LHCN-M2 (cell line): ENCODE measurements around the gene VOPP1. TPM values are rescaled to one million over a fixed set of nuclear protein-coding genes. Genes with fewer than 3 reads are reported as not detected.
"Not testable (repeated sequence)": the region's sequence is repeated elsewhere in the genome, so short reads cannot be mapped to it uniquely, and the experiment has no call there.

Experiments
- DNase-seq: peaks from one replicate; pipeline ENCODE4 v3.0.0-alpha.2; 2012; ENCODE audit warnings: low read depth
- total RNA-seq: library from RNA; depleted of rRNA; stranded (reverse); fragments of >200 nt; gene quantifications from 2 replicates; pipeline ENCODE4 v1.2.3, GENCODE V29; 2014

Gene VOPP1
- total RNA-seq, 1 experiment from 2014 or later: 201 TPM

DNA sequence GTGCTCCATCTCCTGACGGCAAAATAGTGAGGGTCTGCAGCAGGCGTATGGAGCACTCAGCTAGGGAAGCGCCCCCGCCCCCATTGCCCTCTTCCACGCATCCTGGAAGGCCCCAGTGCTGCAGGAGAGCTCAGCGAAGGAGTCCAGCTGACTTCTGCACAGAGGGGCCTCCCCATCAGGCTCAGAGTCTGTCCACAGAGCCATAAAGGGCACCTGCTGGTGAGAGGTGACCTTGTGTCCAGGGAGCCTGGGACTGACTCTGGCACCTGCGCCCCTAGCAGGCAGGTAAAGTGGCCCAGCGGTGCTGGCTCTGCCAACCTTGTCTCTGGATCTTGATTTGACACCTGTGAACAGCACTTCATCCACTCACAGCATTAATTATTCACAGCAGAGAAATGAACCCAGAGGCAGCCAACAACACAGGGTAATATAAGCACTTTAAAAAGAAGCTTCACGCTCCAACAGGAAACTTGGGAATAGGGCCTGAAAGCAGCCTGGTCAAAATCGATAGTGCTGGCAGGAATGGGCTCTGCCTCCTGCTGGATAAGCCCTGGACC, 59.6 kb downstream of the VOPP1 start:
- no peak for DNase-seq

DNA sequence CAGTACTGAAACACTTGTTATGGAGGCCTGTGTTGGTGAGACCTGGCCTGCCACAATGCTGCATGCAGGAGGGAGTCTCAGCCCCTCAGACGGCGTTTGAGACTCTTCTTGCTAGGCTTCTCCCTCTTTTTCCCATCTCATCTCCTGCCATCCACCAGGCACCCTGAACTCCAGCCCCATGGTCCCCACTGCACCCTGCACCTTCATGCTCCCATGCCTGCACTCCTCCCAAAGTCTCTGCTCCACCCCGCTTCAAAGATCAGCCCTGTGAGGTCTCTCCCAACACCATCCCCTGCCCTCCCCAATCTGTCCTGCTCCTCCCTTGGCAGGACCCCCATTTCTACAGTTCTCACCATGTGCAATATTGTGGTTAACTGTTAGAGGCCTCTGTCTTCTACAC, 61.7 kb downstream of the VOPP1 start:
- no peak for DNase-seq

DNA sequence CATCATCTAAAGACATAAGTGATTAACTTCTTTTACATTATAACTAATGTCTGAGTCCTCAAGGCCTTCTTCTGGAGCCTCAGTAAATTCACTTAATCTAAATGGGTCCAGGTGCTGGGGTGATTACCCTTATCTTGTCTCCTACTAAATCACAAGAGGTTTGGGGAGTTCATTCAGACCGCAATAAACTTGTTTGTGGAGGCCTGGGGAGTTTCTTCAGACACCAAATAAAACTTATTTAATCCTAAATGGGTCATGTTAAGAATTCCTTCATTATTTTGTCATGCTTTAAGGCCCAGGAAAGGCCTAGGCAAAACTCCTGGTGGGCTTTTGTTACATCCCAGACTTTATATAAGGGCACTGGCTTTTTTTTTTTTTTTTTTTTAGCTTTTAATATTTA, 62.1 kb downstream of the VOPP1 start:
- DNase-seq: not testable (repeated sequence)

DNA sequence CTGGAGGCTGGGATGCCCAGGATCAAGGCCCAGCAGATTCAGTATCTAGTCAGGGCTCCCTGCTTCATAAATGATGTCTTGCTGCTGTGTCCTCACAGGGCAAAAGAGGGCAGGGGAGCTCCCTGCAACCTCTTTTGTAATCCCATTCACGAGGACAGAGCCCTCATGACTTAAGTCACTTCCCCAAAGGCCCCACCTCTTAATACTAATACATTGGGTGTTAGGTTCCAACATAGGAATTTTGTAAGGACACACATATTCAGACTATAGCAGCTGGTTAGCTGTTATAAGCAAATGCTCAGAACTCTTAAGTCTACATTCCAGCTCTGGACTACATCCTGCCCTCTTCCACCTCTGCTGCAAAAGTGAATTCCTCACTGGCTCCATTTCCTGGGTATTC, 63.0 kb downstream of the VOPP1 start:
- DNase-seq: peak; percentile 75

DNA sequence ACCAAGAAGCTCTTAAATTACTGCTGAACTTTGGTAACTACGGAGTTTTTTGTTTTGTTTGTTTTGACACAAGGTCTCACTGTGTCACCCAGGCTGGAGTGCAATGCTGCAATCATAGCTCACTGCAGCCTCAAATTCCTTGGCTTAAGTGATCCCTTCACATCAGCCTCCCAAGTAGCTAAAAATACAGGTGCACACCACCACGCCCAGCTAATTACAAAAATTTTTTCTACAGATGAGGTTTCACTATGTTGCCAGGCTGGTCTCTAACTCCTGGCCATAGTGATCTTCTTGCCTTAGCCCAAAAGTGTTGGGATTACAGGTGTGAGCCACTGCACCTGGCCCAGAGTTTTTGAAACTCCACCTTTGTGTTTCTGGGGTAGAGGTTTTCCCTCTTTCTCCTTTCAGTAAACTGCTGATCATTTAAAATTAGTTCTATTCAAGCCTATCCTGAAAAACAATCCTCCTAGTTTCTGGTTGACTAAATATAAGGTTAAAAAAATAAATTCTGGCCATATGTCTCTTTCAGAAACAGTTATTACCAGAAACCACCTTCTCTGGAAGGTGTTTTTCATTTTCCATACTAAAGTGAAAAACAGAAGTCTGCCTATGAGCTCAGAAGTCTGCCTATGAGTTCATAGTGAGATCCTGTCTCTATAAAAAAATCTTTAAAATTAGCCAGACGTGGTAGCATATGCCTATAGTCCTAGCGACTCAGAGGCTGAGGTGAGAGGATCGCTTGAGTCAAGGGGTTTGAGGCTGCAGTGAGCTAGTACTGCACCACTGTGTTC, 63.9 kb downstream of the VOPP1 start:
- DNase-seq: no peak

DNA sequence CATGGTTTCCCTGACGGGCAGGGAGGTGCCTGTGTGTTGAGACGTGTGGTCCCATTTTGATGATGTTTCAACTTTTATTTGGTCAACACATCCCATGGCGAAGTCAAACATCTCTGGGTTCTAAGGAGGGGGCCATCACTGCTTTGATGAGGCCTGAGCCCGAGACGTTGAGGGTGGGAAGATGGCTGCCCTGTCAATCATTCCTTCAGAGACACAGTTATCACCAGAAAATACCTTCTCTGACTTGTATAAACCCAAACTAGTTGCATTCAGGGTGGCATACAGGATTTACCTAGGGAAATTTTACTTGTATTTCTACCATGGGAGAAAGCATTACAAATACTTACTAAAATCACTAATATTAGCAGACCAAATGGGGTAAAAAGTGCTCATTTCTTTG, 64.6 kb downstream of the VOPP1 start:
- no peak for DNase-seq

DNA sequence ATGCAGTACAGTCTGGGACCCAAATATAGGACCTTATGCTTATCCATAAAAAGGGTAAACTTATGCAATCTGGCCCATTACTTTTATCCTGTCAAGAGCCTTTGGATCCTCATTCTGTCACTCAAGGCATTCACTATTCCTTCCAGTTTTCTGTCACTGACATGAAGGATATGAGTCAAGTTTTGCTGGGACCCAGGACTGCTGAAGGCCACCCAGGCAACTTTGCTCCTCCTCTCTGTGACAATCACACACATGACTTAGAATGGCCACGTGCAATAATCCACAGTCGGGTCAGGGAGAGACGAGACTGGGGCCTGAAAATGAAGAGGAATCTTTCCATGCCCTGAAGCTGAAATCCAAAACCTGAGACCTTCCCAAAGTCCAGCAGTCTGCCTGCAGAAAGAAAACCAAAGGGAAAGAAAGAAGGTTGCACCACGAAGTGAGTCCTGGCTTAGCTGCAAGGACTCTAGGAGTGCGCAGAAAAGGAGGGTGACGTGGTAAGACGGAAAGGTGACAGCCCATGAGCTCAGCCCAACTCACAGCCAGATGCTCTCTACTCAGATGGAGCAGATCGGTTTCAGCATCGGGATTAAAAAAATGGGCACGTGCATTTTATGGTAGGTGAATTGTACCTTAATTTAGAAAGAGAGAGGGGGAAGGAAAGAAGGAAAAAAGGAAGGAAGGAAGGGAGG, 67.2 kb downstream of the VOPP1 start:
- DNase-seq: no peak

DNA sequence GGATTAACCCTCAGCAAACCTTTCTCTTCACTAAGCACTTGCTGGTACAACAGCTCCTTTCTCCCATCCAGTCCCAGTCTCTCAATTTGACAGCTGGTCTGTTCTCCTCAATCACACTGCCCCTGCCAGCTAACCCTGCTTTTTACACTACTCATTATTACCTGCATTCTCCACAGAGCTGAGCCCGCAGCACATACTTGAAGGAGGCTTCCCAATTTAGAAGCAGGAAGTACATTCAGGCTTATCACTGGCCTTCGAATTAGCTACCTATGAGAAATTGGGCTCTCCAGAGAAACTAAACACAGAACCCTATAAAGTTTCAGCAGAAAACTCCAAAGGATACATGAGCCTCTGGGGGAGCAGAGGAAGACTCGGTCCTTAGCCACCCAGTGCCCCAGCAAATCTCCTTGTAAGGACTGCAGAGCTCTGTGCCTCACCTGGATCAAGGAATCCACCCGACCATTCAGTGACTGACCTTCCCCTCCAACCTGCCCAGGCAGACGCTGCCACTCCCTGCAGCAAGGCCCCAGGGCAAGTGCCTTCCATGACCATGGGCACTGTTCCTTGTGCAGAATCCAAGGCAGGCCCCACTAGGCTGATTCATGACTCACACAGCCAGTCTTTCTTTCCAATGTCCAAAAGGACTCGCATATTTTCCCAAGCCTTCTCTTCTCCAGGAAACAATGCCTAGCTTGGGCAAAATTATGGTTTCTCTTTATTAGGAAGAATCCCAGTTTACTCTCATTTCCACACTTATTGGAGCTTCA, 68.0 kb downstream of the VOPP1 start:
- DNase-seq: peak; percentile 11

DNA sequence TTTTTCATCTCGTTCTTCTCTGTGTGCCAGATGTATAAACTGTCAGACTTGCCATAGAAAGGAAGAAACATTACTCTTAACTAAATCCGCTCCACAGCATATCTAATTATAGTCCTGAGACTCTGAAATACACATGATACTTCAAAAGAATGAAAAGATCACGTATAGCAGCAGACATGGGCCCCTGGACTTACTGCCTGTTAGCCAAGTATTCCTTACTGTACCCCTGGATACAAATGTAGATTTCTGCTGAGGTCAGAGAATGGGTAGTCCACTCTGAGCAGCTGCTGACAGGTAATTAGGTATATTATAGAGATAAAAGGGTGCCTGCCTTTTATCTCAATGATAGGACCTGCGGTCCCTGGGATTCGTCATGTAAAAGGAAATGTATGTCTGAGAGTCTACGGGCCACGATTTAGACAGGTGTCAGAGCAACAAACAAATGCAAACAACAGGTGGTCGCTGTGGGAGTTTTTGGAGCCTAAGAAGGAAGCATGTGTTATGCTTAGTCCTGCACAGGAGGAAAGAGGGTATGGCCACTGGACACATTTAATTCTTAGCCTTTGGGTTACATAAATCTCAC, 69.4 kb downstream of the VOPP1 start:
- no peak for DNase-seq

DNA sequence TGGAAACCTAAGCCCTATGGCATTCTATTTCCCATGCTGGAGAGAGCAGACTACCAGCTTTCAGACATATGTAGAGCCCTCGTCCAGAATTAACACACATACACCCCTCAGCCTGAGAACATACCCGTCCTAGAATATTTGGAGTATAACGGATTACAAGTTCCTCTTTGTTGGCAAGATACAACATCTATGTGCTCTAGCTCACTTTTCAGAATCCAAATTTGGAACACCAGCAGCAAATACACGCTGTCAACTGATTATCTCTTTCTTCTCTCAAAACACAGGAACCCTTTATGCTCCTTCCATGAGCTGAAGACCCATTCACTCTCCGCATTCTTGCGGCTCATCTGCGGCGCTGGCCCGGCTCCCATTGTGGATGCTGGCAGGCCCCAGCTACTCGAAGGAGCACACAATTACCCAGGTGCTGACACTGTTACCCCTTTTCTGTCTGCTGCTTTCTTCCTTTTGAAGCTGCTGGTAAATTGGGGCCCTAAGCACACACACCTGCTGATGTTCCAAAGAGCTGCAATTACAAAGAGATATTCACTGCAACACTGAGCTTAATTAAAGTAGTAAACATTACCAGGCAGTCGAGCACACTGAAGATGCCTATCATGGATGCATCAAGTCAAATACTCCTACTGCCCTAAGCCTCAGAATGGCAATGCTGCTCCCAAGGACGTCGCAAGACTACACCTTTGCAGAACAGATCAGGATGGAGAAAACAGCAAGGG, 70.0 kb downstream of the VOPP1 start:
- DNase-seq: no peak

DNA sequence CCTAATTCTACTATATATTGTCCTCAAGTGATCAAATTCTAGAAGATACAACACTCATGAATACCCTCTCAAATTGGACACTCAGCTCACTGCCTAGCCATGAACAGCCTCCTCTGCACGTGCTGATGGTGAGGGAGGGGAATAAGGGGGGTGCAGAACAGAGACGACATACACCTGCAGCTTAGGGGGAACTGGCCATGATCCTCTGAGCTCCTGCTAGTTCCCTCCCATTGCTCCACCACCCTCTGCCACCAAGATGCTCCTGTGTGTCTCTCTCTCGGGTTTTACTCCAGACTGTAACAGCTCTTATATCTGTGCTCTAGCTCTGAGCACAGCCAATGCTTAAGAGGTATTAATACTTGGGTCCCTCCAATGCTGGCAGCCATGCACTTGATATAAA, 70.7 kb downstream of the VOPP1 start:
- DNase-seq: no peak

DNA sequence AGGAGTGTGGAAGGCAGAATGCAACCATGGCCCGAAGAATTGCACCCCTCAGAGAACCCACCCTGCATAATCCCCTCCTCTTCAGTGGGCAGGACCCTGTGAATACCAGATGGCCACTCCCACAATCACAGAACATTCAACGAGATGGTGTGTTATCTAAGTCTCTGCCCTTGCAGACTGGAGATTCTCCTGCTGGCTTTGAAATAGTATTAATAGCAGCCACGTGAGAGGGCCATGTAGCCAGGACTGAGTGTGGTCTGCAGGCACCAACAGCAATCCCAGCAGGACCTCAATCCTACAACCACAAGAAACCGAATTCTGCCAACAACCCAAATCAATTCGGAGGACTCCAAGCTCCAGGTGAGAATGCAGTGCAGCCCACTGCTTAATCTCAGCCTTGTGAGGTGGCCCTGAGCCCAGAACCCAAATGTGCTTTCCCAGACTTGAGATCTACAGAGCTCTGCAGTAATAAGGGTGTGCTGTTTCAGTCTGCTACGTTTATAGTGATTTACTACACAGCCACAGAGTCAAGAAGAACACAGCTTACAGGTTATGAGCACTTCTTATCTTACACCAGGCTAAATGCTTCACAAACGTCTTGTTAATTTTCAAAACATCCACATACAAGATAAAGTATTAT, 72.1 kb downstream of the VOPP1 start:
- no peak for DNase-seq

DNA sequence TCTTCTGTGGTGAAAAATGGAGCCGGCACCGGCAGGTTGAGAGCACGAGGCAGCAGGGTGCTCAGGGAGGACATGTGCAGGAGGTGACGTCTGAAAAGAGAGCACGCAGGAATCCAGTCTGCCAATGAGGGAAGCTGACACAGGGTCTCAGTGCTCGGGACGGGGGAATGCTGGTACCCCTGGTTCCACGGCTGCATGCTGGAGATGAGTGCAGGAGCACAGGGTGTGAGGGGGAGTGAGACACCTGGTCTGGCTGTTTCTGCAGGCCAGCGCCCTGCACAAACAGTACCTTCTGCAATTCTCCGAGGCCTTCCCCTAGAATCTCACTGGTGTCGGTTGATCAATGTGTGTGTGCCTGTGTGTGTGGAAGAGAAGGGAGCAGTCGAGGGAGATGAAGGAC, 72.7 kb downstream of the VOPP1 start:
- DNase-seq: no peak

DNA sequence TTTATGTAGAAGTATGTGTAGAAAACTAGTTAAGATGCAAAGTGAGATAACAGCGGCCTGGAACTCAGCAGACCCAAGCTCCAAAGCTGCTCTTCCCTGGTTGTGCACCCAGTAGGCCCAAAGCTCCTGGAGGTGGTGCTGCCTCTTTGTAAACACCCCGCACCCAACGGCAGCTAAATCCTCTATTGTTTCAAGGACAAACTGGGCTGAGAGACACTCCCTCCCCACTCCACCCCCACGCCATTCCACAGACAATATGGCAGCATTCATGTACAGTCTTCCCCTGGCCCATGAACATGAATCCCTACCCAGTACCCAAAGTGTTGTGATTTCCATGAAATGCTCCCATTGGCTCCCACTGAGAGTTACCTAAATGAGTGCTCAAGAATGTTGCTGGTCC, 73.5 kb downstream of the VOPP1 start:
- DNase-seq: no peak

DNA sequence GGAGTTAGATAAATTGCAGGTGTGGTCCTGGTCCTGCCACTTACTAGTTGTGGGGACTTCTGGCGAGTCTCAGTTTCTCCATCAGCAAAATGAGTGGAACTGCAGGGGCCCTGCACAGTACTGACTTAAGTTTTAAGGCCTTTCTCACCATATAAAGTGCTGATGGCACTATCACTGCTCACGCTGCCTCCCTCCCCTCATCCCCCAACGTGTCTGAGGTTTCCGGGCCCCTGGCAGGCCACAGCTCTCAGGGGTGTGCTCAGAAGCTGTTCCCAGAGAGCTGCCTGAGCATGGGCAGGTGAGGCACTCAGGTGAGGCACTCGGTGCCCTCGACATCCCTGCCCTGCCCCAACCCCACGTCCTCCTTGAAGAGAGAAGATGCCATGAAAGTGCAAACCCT, 74.2 kb downstream of the VOPP1 start:
- DNase-seq: no peak

DNA sequence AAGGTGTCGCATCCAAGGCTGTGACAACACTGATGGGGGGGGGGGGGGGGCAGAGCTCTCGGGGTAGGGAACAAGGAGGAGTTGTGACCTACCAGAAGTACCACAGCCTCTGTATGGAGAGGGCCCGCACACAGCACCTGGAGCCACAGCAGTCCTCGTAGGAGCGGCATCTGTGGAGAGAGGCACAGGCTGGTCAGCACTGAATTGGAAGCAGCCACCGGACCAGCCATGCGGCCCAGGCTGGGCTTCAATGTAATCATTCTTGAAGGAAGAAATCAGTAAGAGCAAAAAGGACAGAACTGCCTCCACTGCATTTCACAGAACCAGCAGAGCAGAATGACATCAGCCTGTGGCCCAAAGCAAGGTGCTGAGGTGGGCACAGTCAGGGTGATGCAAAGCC, 74.8 kb downstream of the VOPP1 start:
- DNase-seq: no peak

DNA sequence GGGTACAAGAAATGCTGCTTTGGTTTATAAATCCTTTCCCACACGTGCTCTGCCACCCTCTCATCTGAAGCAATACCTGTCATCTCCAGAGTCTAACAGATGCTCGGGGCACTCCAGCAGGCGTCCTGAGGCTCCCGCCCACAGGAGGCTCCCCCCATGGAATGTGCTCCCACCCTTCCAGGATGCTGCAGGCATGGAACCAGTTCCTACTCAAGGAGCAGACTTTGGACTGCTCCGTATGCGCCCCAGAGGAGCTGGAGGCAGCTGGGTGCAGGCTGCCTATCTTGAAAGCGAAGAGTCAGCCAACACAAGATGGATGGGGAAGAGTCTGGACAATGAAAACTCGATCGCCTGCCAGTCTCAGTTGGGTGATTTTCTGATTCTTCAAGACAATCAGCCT, 75.4 kb downstream of the VOPP1 start:
- no peak for DNase-seq

DNA sequence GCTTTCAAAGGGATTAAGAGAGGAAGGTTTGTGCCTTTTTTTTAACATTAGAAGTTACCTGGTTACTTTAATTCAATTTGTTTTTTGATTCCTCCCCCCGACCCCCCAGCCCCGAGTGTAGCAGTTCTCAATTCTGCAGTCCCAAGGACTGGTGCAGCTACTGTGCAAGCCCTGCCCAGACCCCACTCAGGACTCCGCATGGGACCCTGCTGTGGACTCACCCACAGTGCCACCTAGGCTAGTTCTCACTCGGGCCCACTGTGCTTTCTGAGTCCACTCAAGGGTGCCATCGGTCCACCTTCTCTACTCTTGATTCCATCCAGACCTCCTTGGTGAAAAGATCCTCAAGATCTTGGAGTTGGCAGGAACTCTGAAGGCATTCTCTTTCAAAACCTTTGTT, 77.4 kb downstream of the VOPP1 start:
- no peak for DNase-seq

DNA sequence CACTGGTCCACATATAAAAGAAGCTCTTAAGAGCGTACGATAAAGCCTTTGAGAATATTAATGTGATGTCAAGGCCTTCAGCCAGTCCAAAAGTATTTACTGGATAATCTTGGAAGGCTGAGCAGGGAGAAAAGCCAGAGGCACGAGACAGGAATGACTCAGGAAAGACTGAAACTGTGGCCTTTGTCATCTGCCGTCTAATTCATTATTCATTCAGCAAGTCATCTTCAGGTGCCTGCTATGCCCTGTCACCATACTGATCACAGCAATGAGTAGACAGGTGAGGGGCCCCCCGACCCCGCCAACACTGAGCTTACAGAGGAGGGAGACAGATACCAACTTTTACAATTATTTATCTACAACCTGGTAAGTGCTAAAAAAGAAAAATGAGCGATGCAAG, 78.9 kb downstream of the VOPP1 start:
- DNase-seq: no peak

DNA sequence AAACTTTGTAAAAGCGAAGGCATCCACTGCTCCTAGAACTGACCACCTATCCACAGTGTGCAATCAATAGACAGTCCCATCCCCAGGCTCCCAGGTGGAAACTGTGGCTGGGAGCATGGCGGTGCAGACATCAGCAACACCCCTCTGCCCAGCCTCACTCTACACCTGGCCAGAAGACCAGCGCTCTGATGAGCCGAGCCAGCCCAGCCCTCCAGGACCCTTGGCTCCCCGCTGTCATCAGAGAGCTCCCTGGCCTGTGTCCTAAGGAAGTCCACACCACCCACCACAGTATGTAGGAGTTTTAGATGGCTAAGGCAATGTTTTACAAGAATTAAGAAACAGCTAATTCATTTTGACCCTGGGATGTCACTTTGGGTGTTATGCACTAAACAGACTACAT, 81.0 kb downstream of the VOPP1 start:
- DNase-seq: no peak

DNA sequence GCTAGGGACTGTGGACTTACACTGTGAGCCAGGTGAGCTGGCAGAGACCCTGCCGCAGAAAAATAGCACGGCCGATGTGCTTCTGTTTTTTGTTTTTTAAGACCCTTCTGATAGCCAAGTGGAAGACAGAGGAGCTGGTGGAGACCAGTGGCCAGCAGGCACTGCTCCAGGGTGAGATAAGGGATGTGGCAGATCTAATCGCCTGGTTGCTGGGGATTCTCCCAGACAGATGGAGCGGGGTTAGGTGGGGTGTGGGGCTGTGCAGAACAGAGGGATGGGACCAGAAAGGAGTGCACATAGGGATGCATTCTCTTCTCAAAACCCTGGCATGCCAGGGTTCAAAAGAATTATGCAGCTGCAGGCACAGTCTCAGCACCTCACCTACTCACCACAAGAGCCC, 82.2 kb downstream of the VOPP1 start:
- no peak for DNase-seq
